H1 (cell line): Measurements from ENCODE around the gene ACTN3. TPM values are rescaled to one million over a fixed set of nuclear protein-coding genes. Genes with fewer than 3 reads are reported as not detected.

Source experiments
- CTCF ChIA-PET: fragments of 300-600 bp; sonication (Branson Sonifier 250); formaldehyde crosslinking; loops from one replicate; lab custom pipeline; 2021; ENCODE audit not compliant: partially characterized antibody; lab: Charles Lee
- POLR2A ChIA-PET: fragments of 300-600 bp; sonication (Branson Sonifier 250); formaldehyde crosslinking; loops from one replicate; lab custom pipeline; 2021; ENCODE audit warnings: inconsistent platforms; ENCODE audit not compliant: partially characterized antibody; lab: Charles Lee
- DNase-seq, 2 experiments: peaks; one replicate each; pipeline versions ENCODE4 v3.0.0 to v3.0.0-alpha.2; 2010 to 2022; ENCODE audit warnings: low spot score in 2 of 2, low read depth in 1 of 2, mixed read lengths in 1 of 2
- FAIRE-seq: peaks from 2 replicates; lab custom pipeline; 2011; peaks lifted over from hg19 to GRCh38; lab: Jason Lieb, UNC
- H2AFZ ChIP-seq: 2 replicates; pipeline ENCODE4 v1.8.1; 2012; ENCODE audit warnings: low read length, inconsistent platforms
- H2AK5ac ChIP-seq: 2 replicates; pipeline ENCODE4 v1.6.1; 2013; ENCODE audit warnings: low read depth, low read length
- H2BK120ac ChIP-seq: replicated peaks from 2 replicates; pipeline ENCODE3; 2013; ENCODE audit warnings: low read depth, low read length, inconsistent platforms
- H2BK12ac ChIP-seq: 2 replicates; pipeline ENCODE4 v1.6.1; 2013; ENCODE audit warnings: low read depth, low read length
- H2BK15ac ChIP-seq: 2 replicates; pipeline ENCODE4 v1.6.1; 2013; ENCODE audit warnings: low read length
- H2BK20ac ChIP-seq: 2 replicates; pipeline ENCODE4 v1.6.1; 2013; ENCODE audit warnings: low read length
- H2BK5ac ChIP-seq: 2 replicates; pipeline ENCODE4 v1.6.1; 2013; ENCODE audit warnings: low read depth, low read length
- H3K14ac ChIP-seq: 2 replicates; pipeline ENCODE4 v1.6.1; 2013; ENCODE audit warnings: inconsistent platforms; ENCODE audit not compliant: insufficient read length
- H3K18ac ChIP-seq: 2 replicates; pipeline ENCODE4 v1.6.1; 2013; ENCODE audit warnings: low read length; ENCODE audit errors: extremely low read depth
- H3K23ac ChIP-seq: 2 replicates; pipeline ENCODE4 v1.6.1; 2013; ENCODE audit warnings: inconsistent platforms; ENCODE audit not compliant: insufficient read length
- H3K23me2 ChIP-seq: 2 replicates; pipeline ENCODE4 v1.6.1; 2013; ENCODE audit warnings: low read depth, low read length
- H3K27ac ChIP-seq: 2 replicates; pipeline ENCODE4 v1.6.1; 2011; ENCODE audit warnings: low read depth, low read length, inconsistent platforms
- H3K27me3 ChIP-seq, 4 experiments: replicated peaks in 1 of 4; 1 replicate in 1 of 4; 2 replicates in 3 of 4; pipeline versions ENCODE4 v1.6.1 to v1.8.1; 2011 to 2013; ENCODE audit warnings: low read length in 3 of 4, mild to moderate bottlenecking in 3 of 4, inconsistent platforms in 2 of 4, mixed read lengths in 2 of 4, moderate library complexity in 1 of 4; ENCODE audit not compliant: control insufficient read depth in 3 of 4, insufficient read depth in 3 of 4; ENCODE audit errors: extremely low read depth in 1 of 4
- H3K36me3 ChIP-seq, 4 experiments: 2 replicates each; pipeline versions ENCODE4 v1.6.1 to v1.8.1; 2011 to 2013; ENCODE audit warnings: mild to moderate bottlenecking in 4 of 4, low read length in 3 of 4, moderate library complexity in 2 of 4, control low read depth in 1 of 4, inconsistent platforms in 1 of 4; ENCODE audit not compliant: insufficient read depth in 4 of 4, control insufficient read depth in 2 of 4
- H3K4ac ChIP-seq: replicated peaks from 2 replicates; pipeline ENCODE3; 2013; ENCODE audit warnings: low read length, low read depth, mixed read lengths, inconsistent platforms; ENCODE audit not compliant: insufficient read length
- H3K4me1 ChIP-seq, 4 experiments: replicated peaks in 1 of 4; 1 replicate in 1 of 4; 2 replicates in 3 of 4; pipeline versions ENCODE4 v1.6.1 to v1.8.1; 2011 to 2013; ENCODE audit warnings: low read length in 3 of 4, inconsistent platforms in 2 of 4, mixed read lengths in 1 of 4; ENCODE audit not compliant: insufficient read depth in 4 of 4, control insufficient read depth in 3 of 4
- H3K4me2 ChIP-seq, 2 experiments: 2 replicates each; pipeline versions ENCODE4 v1.6.1 to v1.8.1; 2011 to 2013; ENCODE audit warnings: low read depth in 2 of 2, low read length in 2 of 2, control low read depth in 1 of 2, inconsistent platforms in 1 of 2, mild to moderate bottlenecking in 1 of 2; ENCODE audit not compliant: insufficient read depth in 1 of 2
- H3K4me3 ChIP-seq, 4 experiments: fragments of 200-600, 300-600 bp in 1 of 4; sonication (generic), shearing (Covaris generic), sonication (Bioruptor Twin) in 1 of 4; 2 replicates each; pipeline versions ENCODE4 v1.5.1 to v1.8.1; 2011 to 2016; ENCODE audit warnings: low read length in 4 of 4, low read depth in 3 of 4, control low read depth in 2 of 4, inconsistent platforms in 2 of 4, mild to moderate bottlenecking in 2 of 4, mixed read lengths in 1 of 4, moderate library complexity in 1 of 4; ENCODE audit not compliant: insufficient read depth in 2 of 4; ENCODE audit errors: extremely low read depth in 1 of 4
- H3K56ac ChIP-seq: replicated peaks from 2 replicates; pipeline ENCODE3; 2013; ENCODE audit warnings: low read depth, mild to moderate bottlenecking, mixed read lengths, low read length, inconsistent platforms; ENCODE audit not compliant: insufficient read length
- H3K79me1 ChIP-seq: 2 replicates; pipeline ENCODE4 v1.6.1; 2013; ENCODE audit warnings: low read depth, low read length, control low read depth
- H3K79me2 ChIP-seq, 2 experiments: 2 replicates each; pipeline versions ENCODE4 v1.6.1 to v1.8.1; 2012 to 2013; ENCODE audit warnings: low read length in 2 of 2, mild to moderate bottlenecking in 2 of 2, inconsistent platforms in 1 of 2; ENCODE audit not compliant: insufficient read depth in 2 of 2, control insufficient read depth in 1 of 2
- H3K9ac ChIP-seq, 4 experiments: replicated peaks in 1 of 4; 1 replicate in 1 of 4; 2 replicates in 3 of 4; pipeline versions ENCODE4 v1.6.1 to v1.8.1; 2011 to 2013; ENCODE audit warnings: low read depth in 3 of 4, low read length in 3 of 4, control low read depth in 2 of 4, mild to moderate bottlenecking in 2 of 4, moderate library complexity in 2 of 4, inconsistent platforms in 1 of 4; ENCODE audit errors: extremely low read depth in 1 of 4
- H3K9me3 ChIP-seq, 2 experiments: 2 replicates each; pipeline versions ENCODE4 v1.6.1 to v1.8.1; 2012 to 2013; ENCODE audit warnings: mild to moderate bottlenecking in 2 of 2, moderate library complexity in 2 of 2, control low read depth in 1 of 2, inconsistent platforms in 1 of 2, low read depth in 1 of 2, low read length in 1 of 2, mixed read lengths in 1 of 2; ENCODE audit not compliant: insufficient read depth in 2 of 2
- H4K20me1 ChIP-seq, 2 experiments: replicated peaks in 1 of 2; 2 replicates each; pipeline versions ENCODE3 to v1.8.1; 2011 to 2013; ENCODE audit warnings: inconsistent platforms in 2 of 2, low read length in 2 of 2, mild to moderate bottlenecking in 1 of 2; ENCODE audit not compliant: insufficient read depth in 2 of 2, control insufficient read depth in 1 of 2
- H4K5ac ChIP-seq: 2 replicates; pipeline ENCODE4 v1.6.1; 2013; ENCODE audit warnings: low read length, low read depth, mixed read lengths, inconsistent platforms; ENCODE audit not compliant: insufficient read length
- H4K8ac ChIP-seq: 2 replicates; pipeline ENCODE4 v1.8.0; 2013; ENCODE audit warnings: mild to moderate bottlenecking, moderate library complexity, low read length, inconsistent platforms; ENCODE audit not compliant: insufficient read depth; ENCODE audit errors: extremely low read depth
- H4K91ac ChIP-seq: replicated peaks from 2 replicates; pipeline ENCODE3; 2013; ENCODE audit warnings: low read length, mixed read lengths, inconsistent platforms; ENCODE audit not compliant: insufficient read length
- CTCF ChIP-seq, 3 experiments: IDR thresholded peaks; 1 replicate in 2 of 3; 2 replicates in 1 of 3; pipeline versions ENCODE4 v1.5.1 to v1.6.1; 2011; ENCODE audit warnings: low read length in 3 of 3, mild to moderate bottlenecking in 3 of 3, inconsistent platforms in 2 of 3, low read depth in 1 of 3, moderate library complexity in 1 of 3; ENCODE audit not compliant: insufficient read depth in 1 of 3; ENCODE audit errors: control extremely low read depth in 1 of 3
- EZH2 ChIP-seq: fragments of 200-600 bp; sonication (generic); IDR thresholded peaks from 2 replicates; pipeline ENCODE4 v1.7.1; 2012; ENCODE audit warnings: low read depth, mild to moderate bottlenecking, moderate library complexity, low read length, inconsistent platforms; ENCODE audit not compliant: severe bottlenecking
- GTF2F1 ChIP-seq: IDR thresholded peaks from 2 replicates; pipeline ENCODE4 v1.6.1; 2012; ENCODE audit warnings: low read depth, low read length, improper control_type of control experiment, borderline replicate concordance
- HDAC2 ChIP-seq, 2 experiments: fragments of 300-600 bp in 1 of 2; sonication (generic) in 1 of 2; IDR thresholded peaks; 2 replicates each; pipeline ENCODE4 v1.6.1; 2011 to 2012; ENCODE audit warnings: low read depth in 2 of 2, low read length in 2 of 2, mild to moderate bottlenecking in 2 of 2, moderate library complexity in 2 of 2, borderline replicate concordance in 1 of 2, inconsistent platforms in 1 of 2
- JUN ChIP-seq: IDR thresholded peaks from 2 replicates; pipeline ENCODE4 v1.6.1; 2011; ENCODE audit warnings: low read depth, mild to moderate bottlenecking, improper control_type of control experiment, low read length
- JUND ChIP-seq: IDR thresholded peaks from 2 replicates; pipeline ENCODE4 v1.6.1; 2011; ENCODE audit warnings: mild to moderate bottlenecking, improper control_type of control experiment, low read length
- POLR2A ChIP-seq, 2 experiments: IDR thresholded peaks; 1 replicate in 1 of 2; 2 replicates in 1 of 2; pipeline ENCODE4 v1.6.1; 2011; ENCODE audit warnings: low read depth in 2 of 2, low read length in 2 of 2, mild to moderate bottlenecking in 2 of 2; ENCODE audit errors: control extremely low read depth in 1 of 2
- USF2 ChIP-seq: IDR thresholded peaks from 2 replicates; pipeline ENCODE4 v1.6.1; 2011; ENCODE audit warnings: low read length, improper control_type of control experiment
- YY1 ChIP-seq: IDR thresholded peaks from 2 replicates; pipeline ENCODE4 v1.6.1; 2011; ENCODE audit warnings: low read depth, mild to moderate bottlenecking, low read length
- WGBS, 2 experiments: shearing (Covaris generic) in 1 of 2; methylation state at CpG; one replicate each; pipeline versions ENCODE4 v1.1.6 to v1.1.7; 2013 to 2015; ENCODE audit warnings: low lambda C conversion rate in 2 of 2, mixed read lengths in 2 of 2, inconsistent platforms in 1 of 2, low coverage in 1 of 2, missing lambda C conversion rate in 1 of 2; ENCODE audit not compliant: insufficient replicate concordance in 2 of 2, insufficient coverage in 1 of 2, insufficient read length in 1 of 2; ENCODE audit errors: extremely low coverage in 1 of 2, missing lambda C conversion rate in 1 of 2; 5-methylcytosine and 5-hydroxymethylcytosine counted together
- polyA plus RNA-seq, 7 experiments: library from polyadenylated mRNA; depleted of rRNA in 3 of 7; stranded (reverse) in 5 of 7; unstranded in 2 of 7; fragments of >200 nt in 5 of 7; fragments of 200-250 nt in 2 of 7; gene quantifications; 1 replicate in 5 of 7; 2 replicates in 1 of 7; 4 replicates in 1 of 7; pipeline versions ENCODE4 v1.2.1 to v1.2.3, GENCODE V29; 2011 to 2013; ENCODE audit warnings: missing spikeins in 2 of 7, mixed read lengths in 2 of 7
- total RNA-seq: library from RNA; stranded (reverse); fragmentation: NEBNext Ultra II Directional; extraction: Animal tissue kit (Norgen Biotek cat#: 25700); gene quantifications from 2 replicates; pipeline ENCODE4 v1.2.1, GENCODE V29; 2021

The ACTN3 gene
- total and polyA plus RNA-seq, 2 of the 8 experiments (the other 6 are each of a cell fraction or from before 2014, with no cell fraction given), result 30.8 to 36.7 TPM

GRCh38 chr11:66581261-66581660, 34.6 kb downstream of the ACTN3 start:
- no peak overlapping the region for H2BK20ac ChIP-seq
- no peak overlapping the region for H2BK15ac ChIP-seq
- H2BK12ac ChIP-seq, result 0 out of 2 replicates have a peak overlapping the region, but pooled peaks have one; percentile 50
- peaks cover 0 to 6% (median 1%) of the 10 kb centered on the region in 4 experiments; a peak in 2 of 7 replicates for H3K27me3 ChIP-seq
- H4K20me1 ChIP-seq, result no peaks in the 10 kb centered on the region
- no peaks in the 10 kb centered on the region for H3K79me1 ChIP-seq
- H3K4me3 ChIP-seq, result no peak overlapping the region
- no peak overlapping the region for H3K9ac ChIP-seq
- CTCF ChIA-PET, result interaction anchor here (0.6 to 6.2 kb wide), 13 partner anchors 10 to 96 kb away, joined by 3 to 46 read pairs (median 5); partner anchors contain the start of genes ACTN3, CCDC87, CCS and CTSF
- no peak overlapping the region for H3K23ac ChIP-seq
- H3K56ac ChIP-seq, result no peak overlapping the region
- H4K5ac ChIP-seq, result no peak overlapping the region
- H2BK5ac ChIP-seq, result no peak overlapping the region
- no peak overlapping the region for H2AFZ ChIP-seq
- H3K36me3 ChIP-seq, result no peaks in the 10 kb centered on the region
- POLR2A ChIA-PET, result interaction anchor here (0.6 to 6.8 kb wide), 12 partner anchors 9 to 143 kb away, joined by 3 to 51 read pairs (median 4); partner anchors contain the start of genes CCDC87, CTSF, MRPL11 and RBM14
- H3K18ac ChIP-seq, result no peak overlapping the region
- no peaks in the 10 kb centered on the region for H3K23me2 ChIP-seq
- no peak overlapping the region for H3K27ac ChIP-seq
- no peak overlapping the region for H2AK5ac ChIP-seq
- H2BK120ac ChIP-seq, result no peak overlapping the region
- H3K4me2 ChIP-seq, result no peak overlapping the region
- H3K9me3 ChIP-seq, result peaks cover under 1 to 1% of the 10 kb centered on the region in 2 experiments; a peak in 1 of 4 replicates
- no peak overlapping the region for H4K91ac ChIP-seq
- no peak for DNase-seq
- H3K79me2 ChIP-seq, result no peaks in the 10 kb centered on the region
- peaks cover 0 to 6% (median 4%) of the 10 kb centered on the region in 4 experiments; a peak in 5 of 7 replicates for H3K4me1 ChIP-seq
- H4K8ac ChIP-seq, result no peak overlapping the region
- FAIRE-seq, result no peak
- 89% methylated on average over 3 of the region's 3 CpGs; no CpG with 5 or more reads in 1 of the 2 experiments for WGBS, 2 experiments
- no peak overlapping the region for H3K14ac ChIP-seq
- H3K4ac ChIP-seq, result no peak overlapping the region
- TF ChIP-seq HDAC2 (IDR thresholded peaks at IDR 0.05; ENCODE audit: borderline replicate concordance in 1 of 2, low read depth in 2 of 2, low read length in 2 of 2) (no peak), JUN (no peak), GTF2F1 (no peak), EZH2 (no peak), JUND (no peak), YY1 (no peak), CTCF (IDR thresholded peaks at IDR 0.05; ENCODE audit: control extremely low read depth in 1 of 3, insufficient read depth in 1 of 3, low read depth in 1 of 3, low read length in 3 of 3) (no peak), POLR2A (IDR thresholded peaks at IDR 0.05; ENCODE audit: control extremely low read depth in 1 of 2, low read depth in 2 of 2, low read length in 2 of 2) (no peak), USF2 (no peak)
